Suprapubic skin (tissue), 4 donors: ENCODE data around the gene RAPGEF2. TPM values are rescaled to one million over a fixed set of nuclear protein-coding genes. Genes with fewer than 3 reads are reported as not detected.

Experiments
- DNase-seq, 2 donors: peaks; one replicate each; pipeline ENCODE4 v3.0.0-alpha.2; 2019; ENCODE audit warnings: low spot score in 2 of 2
- H3K27ac ChIP-seq: fragments of 200-600 bp; sonication (generic); one replicate; pipeline ENCODE4 v1.5.1; 2019
- H3K27me3 ChIP-seq: fragments of 200-600 bp; sonication (generic); one replicate; pipeline ENCODE4 v1.5.1; 2019
- H3K36me3 ChIP-seq: fragments of 200-600 bp; sonication (generic); one replicate; pipeline ENCODE4 v1.5.1; 2019
- H3K4me1 ChIP-seq: fragments of 200-600 bp; sonication (generic); one replicate; pipeline ENCODE4 v1.5.1; 2019
- H3K4me3 ChIP-seq: fragments of 200-600 bp; sonication (generic); one replicate; pipeline ENCODE4 v1.5.1; 2019; ENCODE audit warnings: mild to moderate bottlenecking
- H3K9me3 ChIP-seq: fragments of 200-600 bp; sonication (generic); one replicate; pipeline ENCODE4 v1.5.1; 2019
- CTCF ChIP-seq, 2 donors: fragments of 200-600 bp in 1 of 2; fragments of 450-650 bp in 1 of 2; sonication (generic) in 1 of 2; IDR thresholded peaks; one replicate each; pipeline ENCODE4 v1.5.1; 2016 to 2019; ENCODE audit warnings: antibody characterized with exemption in 2 of 2, mild to moderate bottlenecking in 1 of 2, moderate library complexity in 1 of 2
- EP300 ChIP-seq: sonication (generic); formaldehyde crosslinking; IDR thresholded peaks from one replicate; pipeline ENCODE4 v1.6.1; 2017; ENCODE audit warnings: antibody characterized with exemption
- POLR2A ChIP-seq, 2 donors: fragments of 450-650 bp; IDR thresholded peaks; one replicate each; pipeline ENCODE4 v1.6.1; 2017; ENCODE audit warnings: antibody characterized with exemption in 2 of 2, mild to moderate bottlenecking in 2 of 2, moderate library complexity in 2 of 2
- POLR2AphosphoS5 ChIP-seq, 3 donors: sonication (generic); formaldehyde crosslinking; IDR thresholded peaks; one replicate each; pipeline ENCODE4 v1.6.1; 2017; ENCODE audit warnings: antibody characterized with exemption in 3 of 3
- WGBS: methylation state at CpG from one replicate; pipeline ENCODE4 v1.1.5; 2018; 5-methylcytosine and 5-hydroxymethylcytosine counted together
- total RNA-seq, 4 donors: library from RNA; depleted of rRNA; stranded (reverse); fragments of >200 nt; gene quantifications; one replicate each; pipeline ENCODE4 v1.1.0, GENCODE V29; 2016

Gene RAPGEF2
- total RNA-seq, 4 donors from 2014 or later: 31.3 to 62.4 (median 43.5) TPM

GRCh38 chr4:159229164-159229563, 126.3 kb downstream of the RAPGEF2 start:
- Histone ChIP-seq H3K36me3 (no peaks in the 10 kb centered on the region), H3K4me3 (no peak overlapping the region), H3K27me3 (no peaks in the 10 kb centered on the region), H3K27ac (no peak overlapping the region), H3K4me1 (peaks cover 31% of the 10 kb centered on the region), H3K9me3 (no peaks in the 10 kb centered on the region)
- no peak for DNase-seq
- no peak for TF ChIP-seq POLR2A (IDR thresholded peaks at IDR 0.05)
- no peak for TF ChIP-seq CTCF (IDR thresholded peaks at IDR 0.05)
- TF ChIP-seq EP300: no peak
- 71% methylated on average over 6 of the region's 6 CpGs for WGBS

GRCh38 chr4:159232465-159233106, 129.7 kb downstream of the RAPGEF2 start:
- DNase-seq: no peak
- TF ChIP-seq POLR2AphosphoS5 (IDR thresholded peaks at IDR 0.05): no peak
- TF ChIP-seq POLR2A (IDR thresholded peaks at IDR 0.05): no peak
- peaks cover 23% of the 10 kb centered on the region for H3K4me1 ChIP-seq
- no peaks in the 10 kb centered on the region for H3K36me3 ChIP-seq
- no peak overlapping the region for H3K4me3 ChIP-seq
- no peaks in the 10 kb centered on the region for H3K9me3 ChIP-seq
- WGBS: 88% methylated on average over 1 of the region's 1 CpG
- H3K27ac ChIP-seq: no peak overlapping the region
- H3K27me3 ChIP-seq: no peaks in the 10 kb centered on the region

- 90% methylated on average over 3 of the region's 3 CpGs for WGBS
- no peak overlapping the region for H3K27ac ChIP-seq
- no peaks in the 10 kb centered on the region for H3K36me3 ChIP-seq
- TF ChIP-seq POLR2AphosphoS5 (IDR thresholded peaks at IDR 0.05): no peak
- no peak for TF ChIP-seq POLR2A (IDR thresholded peaks at IDR 0.05)
- no peak for TF ChIP-seq CTCF (IDR thresholded peaks at IDR 0.05)
- TF ChIP-seq EP300: no peak
- no peaks in the 10 kb centered on the region for H3K27me3 ChIP-seq
- DNase-seq: no peak
- H3K4me1 ChIP-seq: peaks cover 19% of the 10 kb centered on the region
- H3K4me3 ChIP-seq: no peak overlapping the region
- H3K9me3 ChIP-seq: no peaks in the 10 kb centered on the region
Measured at GRCh38 chr4:159235779-159236368, 133.0 kb downstream of the RAPGEF2 start.

GRCh38 chr4:159237975-159238374, 135.1 kb downstream of the RAPGEF2 start:
- TF ChIP-seq CTCF (IDR thresholded peaks at IDR 0.05): no peak
- no peak for TF ChIP-seq POLR2AphosphoS5 (IDR thresholded peaks at IDR 0.05)
- TF ChIP-seq EP300: no peak
- TF ChIP-seq POLR2A (IDR thresholded peaks at IDR 0.05): no peak
- peaks cover 20% of the 10 kb centered on the region for H3K4me1 ChIP-seq
- no peaks in the 10 kb centered on the region for H3K9me3 ChIP-seq
- no peak overlapping the region for H3K27ac ChIP-seq
- 83% methylated on average over 2 of the region's 2 CpGs for WGBS
- H3K4me3 ChIP-seq: no peak overlapping the region
- H3K27me3 ChIP-seq: no peaks in the 10 kb centered on the region
- no peaks in the 10 kb centered on the region for H3K36me3 ChIP-seq
- no peak for DNase-seq

GRCh38 chr4:159238631-159239030, 135.8 kb downstream of the RAPGEF2 start:
- no peak overlapping the region for H3K27ac ChIP-seq
- no peaks in the 10 kb centered on the region for H3K9me3 ChIP-seq
- no peak overlapping the region for H3K4me3 ChIP-seq
- H3K36me3 ChIP-seq: no peaks in the 10 kb centered on the region
- TF ChIP-seq POLR2A (IDR thresholded peaks at IDR 0.05): no peak
- TF ChIP-seq EP300: no peak
- no peak for TF ChIP-seq CTCF (IDR thresholded peaks at IDR 0.05)
- TF ChIP-seq POLR2AphosphoS5 (IDR thresholded peaks at IDR 0.05): no peak
- peaks cover 20% of the 10 kb centered on the region for H3K4me1 ChIP-seq
- DNase-seq: no peak
- 9% methylated on average over 2 of the region's 2 CpGs for WGBS
- no peaks in the 10 kb centered on the region for H3K27me3 ChIP-seq
